Activated T-helper 17 cell treated with anti-CD3 and anti-CD28 coated beads, Interleukin-2, amount 50 U/mL, for 72 hours (primary cell): ENCODE data around the gene CRBN. TPM values are rescaled to one million over a fixed set of nuclear protein-coding genes. Genes with fewer than 3 reads are reported as not detected.

Source experiments
- ATAC-seq: fragments of 150-1000 bp; cut with Tn5 transposase; replicated peaks from 2 replicates; pipeline ENCODE4 v1.10.0; 2021; ENCODE audit warnings: mild to moderate bottlenecking, moderate library complexity
- H3K27ac Mint-ChIP-seq: one replicate; pipeline ENCODE4 v1.8.0; 2022; ENCODE audit warnings: mixed read lengths
- H3K27me3 Mint-ChIP-seq: one replicate; pipeline ENCODE4 v1.8.0; 2022; ENCODE audit warnings: mixed read lengths
- H3K36me3 Mint-ChIP-seq: one replicate; pipeline ENCODE4 v1.8.0; 2022; ENCODE audit warnings: low read depth, mild to moderate bottlenecking, mixed read lengths
- H3K4me1 Mint-ChIP-seq: one replicate; pipeline ENCODE4 v1.8.0; 2022; ENCODE audit warnings: mixed read lengths
- H3K4me3 Mint-ChIP-seq: one replicate; pipeline ENCODE4 v1.8.0; 2022; ENCODE audit warnings: mild to moderate bottlenecking, mixed read lengths
- H3K9me3 Mint-ChIP-seq: one replicate; pipeline ENCODE4 v1.8.0; 2022; ENCODE audit warnings: mixed read lengths
- total RNA-seq, 2 donors: library from RNA; stranded (reverse); gene quantifications; one replicate each; pipeline ENCODE4 v1.2.3, GENCODE V29; 2022

CRBN gene
- total RNA-seq, 2 donors from 2014 or later: 43.9 to 50.4 TPM

GRCh38 chr3:3149560-3149959 is 29.9 kb downstream of the CRBN start:
- no peaks in the 10 kb centered on the region for H3K9me3 Mint-ChIP-seq
- peaks cover 3% of the 10 kb centered on the region for H3K4me1 Mint-ChIP-seq
- H3K36me3 Mint-ChIP-seq: peaks cover 99% of the 10 kb centered on the region
- peak overlapping the region; percentile 77 for H3K27ac Mint-ChIP-seq
- ATAC-seq: no peak
- no peaks in the 10 kb centered on the region for H3K27me3 Mint-ChIP-seq
- H3K4me3 Mint-ChIP-seq: no peak overlapping the region

GRCh38 chr3:3145831-3146230 is 33.7 kb downstream of the CRBN start:
- peaks cover 99% of the 10 kb centered on the region for H3K36me3 Mint-ChIP-seq
- no peak overlapping the region for H3K4me3 Mint-ChIP-seq
- H3K27me3 Mint-ChIP-seq: no peaks in the 10 kb centered on the region
- H3K27ac Mint-ChIP-seq: peak overlapping the region; percentile 31
- no peaks in the 10 kb centered on the region for H3K9me3 Mint-ChIP-seq
- peaks cover 6% of the 10 kb centered on the region for H3K4me1 Mint-ChIP-seq
- no peak for ATAC-seq

DNA sequence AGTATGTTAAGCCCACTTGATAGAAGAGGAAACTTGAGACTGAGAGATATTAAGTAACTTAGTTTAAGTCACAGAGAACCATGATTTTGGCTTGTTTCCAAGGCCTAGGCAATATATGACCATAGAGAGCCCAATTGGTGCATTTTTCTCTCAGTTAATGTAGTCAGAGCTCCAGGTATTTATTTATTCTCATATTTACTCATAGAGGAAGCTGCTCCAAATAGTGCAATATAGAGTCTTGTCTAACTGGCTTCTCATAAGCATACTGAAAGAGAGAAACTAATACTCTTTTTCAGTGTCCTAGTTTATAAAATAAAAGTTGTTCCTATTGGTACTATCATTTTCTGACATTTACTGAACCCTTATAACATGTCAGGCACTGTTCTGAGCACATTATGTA is 37.6 kb downstream of the CRBN start:
- no peak overlapping the region for H3K4me3 Mint-ChIP-seq
- peak; percentile 69 for ATAC-seq
- H3K9me3 Mint-ChIP-seq: no peaks in the 10 kb centered on the region
- H3K4me1 Mint-ChIP-seq: peaks cover 11% of the 10 kb centered on the region
- no peaks in the 10 kb centered on the region for H3K27me3 Mint-ChIP-seq
- peak overlapping the region; percentile 67 for H3K27ac Mint-ChIP-seq
- H3K36me3 Mint-ChIP-seq: peaks cover 100% of the 10 kb centered on the region

GRCh38 chr3:3137526-3137925 is 42.0 kb downstream of the CRBN start:
- ATAC-seq: no peak
- Mint-ChIP-seq H3K27ac (peak overlapping the region; percentile 69), H3K4me3 (no peak overlapping the region), H3K36me3 (peaks cover 100% of the 10 kb centered on the region), H3K4me1 (peaks cover 33% of the 10 kb centered on the region), H3K27me3 (no peaks in the 10 kb centered on the region), H3K9me3 (no peaks in the 10 kb centered on the region)

- H3K36me3 Mint-ChIP-seq: peaks cover 90% of the 10 kb centered on the region
- H3K4me3 Mint-ChIP-seq: peak overlapping the region; percentile 36
- no peaks in the 10 kb centered on the region for H3K9me3 Mint-ChIP-seq
- peaks cover 27% of the 10 kb centered on the region for H3K4me1 Mint-ChIP-seq
- ATAC-seq: peak; percentile 88
- no peaks in the 10 kb centered on the region for H3K27me3 Mint-ChIP-seq
- peak overlapping the region; percentile 79 for H3K27ac Mint-ChIP-seq
Measured at GRCh38 chr3:3134750-3135448, 44.6 kb downstream of the CRBN start.

- H3K4me3 Mint-ChIP-seq: no peak overlapping the region
- peak overlapping the region; percentile 17 for H3K27ac Mint-ChIP-seq
- no peaks in the 10 kb centered on the region for H3K27me3 Mint-ChIP-seq
- peaks cover 90% of the 10 kb centered on the region for H3K36me3 Mint-ChIP-seq
- peaks cover 33% of the 10 kb centered on the region for H3K4me1 Mint-ChIP-seq
- no peak for ATAC-seq
- no peaks in the 10 kb centered on the region for H3K9me3 Mint-ChIP-seq
Measured at GRCh38 chr3:3133500-3133899, 46.0 kb downstream of the CRBN start.

DNA sequence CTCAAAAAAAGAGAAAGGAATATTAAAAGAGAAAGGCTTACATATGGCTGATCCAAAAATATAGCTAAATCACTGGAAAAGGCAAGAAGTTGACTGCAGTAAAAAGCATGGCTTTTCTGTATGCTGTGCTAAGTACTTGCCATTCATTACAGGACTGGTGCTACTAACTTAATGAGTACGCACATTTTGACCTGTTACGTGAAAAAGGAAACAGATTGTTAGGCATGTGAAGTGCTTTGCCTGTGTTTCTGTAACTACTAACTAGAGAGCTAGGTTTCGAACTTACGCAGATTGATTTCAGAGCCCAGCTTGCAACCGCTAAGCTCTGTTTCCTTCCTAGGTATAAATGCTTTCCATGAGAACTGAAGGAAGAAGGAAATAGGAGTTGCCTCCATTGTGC is 49.9 kb downstream of the CRBN start:
- no peak for ATAC-seq
- Mint-ChIP-seq H3K4me3 (peak overlapping the region; percentile 99), H3K9me3 (no peaks in the 10 kb centered on the region), H3K4me1 (peaks cover 20% of the 10 kb centered on the region), H3K27ac (peak overlapping the region; percentile 1), H3K36me3 (peaks cover 74% of the 10 kb centered on the region), H3K27me3 (no peaks in the 10 kb centered on the region)

DNA sequence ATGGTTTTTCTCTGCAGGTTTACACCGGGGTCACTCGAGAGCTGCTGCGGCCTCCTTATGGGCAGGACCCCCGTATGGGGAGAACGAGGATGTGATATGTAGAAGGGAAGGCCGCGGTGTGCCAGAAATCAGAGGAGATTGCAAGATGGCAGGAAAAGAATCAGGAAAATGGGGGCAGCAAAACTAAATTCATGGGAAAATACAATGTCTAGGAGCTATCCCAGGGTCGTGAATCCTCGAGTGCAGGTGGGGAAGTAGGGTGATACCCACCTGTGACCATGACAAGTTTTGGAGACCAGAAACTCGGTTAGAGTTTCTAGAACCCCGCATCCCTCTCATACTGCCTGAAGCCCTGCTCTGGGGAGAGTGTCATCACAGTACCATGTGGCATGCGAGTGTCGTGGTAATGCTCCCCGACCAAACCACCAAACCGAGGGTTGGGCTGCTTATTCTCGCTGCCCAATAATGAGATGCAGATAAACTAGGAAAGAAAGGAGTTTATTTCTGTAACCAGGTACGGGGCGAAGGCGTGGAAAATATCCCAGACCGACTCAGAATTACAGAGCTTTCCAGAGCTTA is 52.0 kb downstream of the CRBN start:
- Mint-ChIP-seq H3K4me3 (peak overlapping the region; percentile 99), H3K27me3 (no peaks in the 10 kb centered on the region), H3K36me3 (peaks cover 54% of the 10 kb centered on the region), H3K27ac (peak overlapping the region; percentile 97), H3K4me1 (peaks cover 15% of the 10 kb centered on the region), H3K9me3 (no peaks in the 10 kb centered on the region)
- ATAC-seq: peak; percentile 58

- no peaks in the 10 kb centered on the region for H3K27me3 Mint-ChIP-seq
- peak within 1 kb of the TSS; percentile 97 for H3K27ac Mint-ChIP-seq
- H3K4me1 Mint-ChIP-seq: peaks cover 15% of the 10 kb centered on the region
- peak; percentile 89 for ATAC-seq
- no peaks in the 10 kb centered on the region for H3K9me3 Mint-ChIP-seq
- H3K4me3 Mint-ChIP-seq: peak within 1 kb of the TSS; percentile 99
- H3K36me3 Mint-ChIP-seq: peaks cover 54% of the 10 kb centered on the region
Measured at GRCh38 chr3:3126477-3127431, 52.7 kb downstream of the CRBN start, which contains the start of gene TRNT1. TRNT1 (plus strand) TSS chr3:3126940; CDS start chr3:3129041, 2,101 bp downstream.

- Mint-ChIP-seq H3K4me3 (peak overlapping the region; percentile 99), H3K9me3 (no peaks in the 10 kb centered on the region), H3K27ac (peak overlapping the region; percentile 97), H3K36me3 (peaks cover 48% of the 10 kb centered on the region), H3K27me3 (no peaks in the 10 kb centered on the region), H3K4me1 (peaks cover 15% of the 10 kb centered on the region)
- no peak for ATAC-seq
Measured at GRCh38 chr3:3125977-3126376, 53.5 kb downstream of the CRBN start.

GRCh38 chr3:3119393-3119851 is 60.1 kb downstream of the CRBN start:
- H3K36me3 Mint-ChIP-seq: no peaks in the 10 kb centered on the region
- H3K9me3 Mint-ChIP-seq: no peaks in the 10 kb centered on the region
- peaks cover 3% of the 10 kb centered on the region for H3K27me3 Mint-ChIP-seq
- peak overlapping the region; percentile 4 for H3K4me3 Mint-ChIP-seq
- peak; percentile 93 for ATAC-seq
- peak overlapping the region; percentile 11 for H3K27ac Mint-ChIP-seq
- H3K4me1 Mint-ChIP-seq: peaks cover 5% of the 10 kb centered on the region

GRCh38 chr3:3117651-3118050 is 61.8 kb downstream of the CRBN start:
- Mint-ChIP-seq H3K36me3 (no peaks in the 10 kb centered on the region), H3K27ac (no peak overlapping the region), H3K4me3 (no peak overlapping the region), H3K27me3 (peaks cover 3% of the 10 kb centered on the region), H3K9me3 (no peaks in the 10 kb centered on the region), H3K4me1 (peaks cover 5% of the 10 kb centered on the region)
- ATAC-seq: no peak

- ATAC-seq: no peak
- peaks cover 18% of the 10 kb centered on the region for H3K4me1 Mint-ChIP-seq
- H3K27ac Mint-ChIP-seq: no peak overlapping the region
- H3K36me3 Mint-ChIP-seq: no peaks in the 10 kb centered on the region
- no peak overlapping the region for H3K4me3 Mint-ChIP-seq
- peaks cover 3% of the 10 kb centered on the region for H3K27me3 Mint-ChIP-seq
- no peaks in the 10 kb centered on the region for H3K9me3 Mint-ChIP-seq
Measured at GRCh38 chr3:3113042-3113709, 66.3 kb downstream of the CRBN start.
